Smooth muscle cell of the brain vasculature (primary cell): ENCODE measurements around the gene CTNS.

Source experiments
- DNase-seq: peaks from one replicate; pipeline ENCODE4 v3.0.0-alpha.2; 2012; ENCODE audit warnings: low read depth, low spot score

Gene CTNS

GRCh38 chr17:3658784-3659449, 22.4 kb downstream of the CTNS start:
- no peak for DNase-seq

GRCh38 chr17:3659541-3660111, 23.1 kb downstream of the CTNS start:
- DNase-seq = peak; percentile 54

- no peak for DNase-seq
These were observed 23.8 kb downstream of the CTNS start for GRCh38 chr17:3660311-3660891.

- no peak for DNase-seq
These were observed 26.8 kb downstream of the CTNS start for GRCh38 chr17:3663102-3664011.

- no peak for DNase-seq
These were observed 29.3 kb downstream of the CTNS start for GRCh38 chr17:3665834-3666233.

GRCh38 chr17:3666516-3666915, 30.0 kb downstream of the CTNS start:
- no peak for DNase-seq

GRCh38 chr17:3667366-3668278, 31.1 kb downstream of the CTNS start:
- peak; percentile 69 for DNase-seq

GRCh38 chr17:3668279-3669084, 31.9 kb downstream of the CTNS start, which contains the start of the genes EMC6 and TAX1BP3:
Gene EMC6 (plus strand): TSS chr17:3668812. CDS start chr17:3669147, 335 bp downstream.
Gene TAX1BP3 (minus strand): TSS chr17:3668578. CDS start chr17:3668526, 52 bp downstream.
- DNase-seq = peak; percentile 96

GRCh38 chr17:3669085-3669347, 32.5 kb downstream of the CTNS start:
- no peak for DNase-seq

- DNase-seq = no peak
These were observed 33.0 kb downstream of the CTNS start for GRCh38 chr17:3669548-3669947.

- DNase-seq = no peak
These were observed 36.0 kb downstream of the CTNS start for GRCh38 chr17:3672571-3672970.

- DNase-seq = no peak
These were observed 39.3 kb downstream of the CTNS start for GRCh38 chr17:3675886-3676285.

- no peak for DNase-seq
These were observed 41.7 kb downstream of the CTNS start for GRCh38 chr17:3678095-3678820.

- no peak for DNase-seq
These were observed 42.4 kb downstream of the CTNS start for GRCh38 chr17:3678821-3679530.

- DNase-seq = no peak
These were observed 43.1 kb downstream of the CTNS start for GRCh38 chr17:3679531-3680126.

- DNase-seq = no peak
These were observed 44.5 kb downstream of the CTNS start for GRCh38 chr17:3681057-3681456.

GRCh38 chr17:3681565-3681964, 45.0 kb downstream of the CTNS start:
- DNase-seq = no peak

GRCh38 chr17:3682033-3682432, 45.5 kb downstream of the CTNS start:
- DNase-seq = no peak

- DNase-seq = no peak
These were observed 46.5 kb downstream of the CTNS start for GRCh38 chr17:3683054-3683511.
